Gastrocnemius medialis (tissue), 4 donors: Measurements from ENCODE around the gene SRSF4.

Experiments used
- CTCF ChIP-seq, 5 experiments: fragments of 450-650 bp in 3 of 5; fragments of 200-600 bp in 2 of 5; sonication (generic) in 2 of 5; IDR thresholded peaks in 4 of 5; conservative IDR thresholded peaks in 1 of 5; 1 replicate in 4 of 5; 2 replicates in 1 of 5; pipeline ENCODE4 v1.5.1; 2016 to 2019; ENCODE audit warnings: antibody characterized with exemption in 5 of 5, mild to moderate bottlenecking in 3 of 5, moderate library complexity in 3 of 5
- POLR2A ChIP-seq, 2 donors: fragments of 450-650 bp; IDR thresholded peaks; one replicate each; pipeline ENCODE4 v1.6.1; 2017; ENCODE audit warnings: antibody characterized with exemption in 2 of 2, mild to moderate bottlenecking in 2 of 2, moderate library complexity in 2 of 2

- TF ChIP-seq CTCF (IDR thresholded peaks at IDR 0.05 in 4 of 5, conservative IDR thresholded peaks at IDR 0.05 in 1 of 5) = no peak
- TF ChIP-seq POLR2A (IDR thresholded peaks at IDR 0.05) = no peak
Measured at GRCh38 chr1:29112705-29113412, 68.8 kb downstream of the SRSF4 start.
